ENCODE data around the gene APPBP2.
"Not testable (repeated sequence)": the region's sequence is repeated elsewhere in the genome, so short reads cannot be mapped to it uniquely, and the experiment has no call there.

Gene APPBP2

GRCh38 chr17:60525685-60526514 lies at the start of gene APPBP2:
Gene APPBP2 (minus strand): TSS chr17:60526242. CDS start chr17:60525931, 311 bp downstream.
- H3K36me3 Mint-ChIP-seq = peaks cover 2% of the 10 kb centered on the region
- no peaks in the 10 kb centered on the region for H3K9me3 Mint-ChIP-seq
- peak within 1 kb of the TSS; percentile 98 for H3K27ac Mint-ChIP-seq
- peaks cover 42% of the 10 kb centered on the region for H3K4me1 Mint-ChIP-seq
- peak; percentile 94 for ATAC-seq
- H3K27me3 Mint-ChIP-seq = no peaks in the 10 kb centered on the region
- H3K4me3 Mint-ChIP-seq = peak within 1 kb of the TSS; percentile 96

- H3K27ac Mint-ChIP-seq = no peak overlapping the region
- peaks cover 11% of the 10 kb centered on the region for H3K27me3 Mint-ChIP-seq
- H3K4me1 Mint-ChIP-seq = peaks cover 14% of the 10 kb centered on the region
- no peak for ATAC-seq
- H3K36me3 Mint-ChIP-seq = no peaks in the 10 kb centered on the region
- no peak overlapping the region for H3K4me3 Mint-ChIP-seq
- peaks cover 5% of the 10 kb centered on the region for H3K9me3 Mint-ChIP-seq
Measured at GRCh38 chr17:60573236-60574051, 47.4 kb upstream of the APPBP2 start.

- Mint-ChIP-seq H3K27ac (no peak overlapping the region), H3K27me3 (no peaks in the 10 kb centered on the region), H3K4me1 (peaks cover 8% of the 10 kb centered on the region), H3K36me3 (no peaks in the 10 kb centered on the region), H3K9me3 (no peaks in the 10 kb centered on the region), H3K4me3 (no peak overlapping the region)
- ATAC-seq = no peak
Measured at GRCh38 chr17:60565233-60565632, 39.2 kb upstream of the APPBP2 start.

GRCh38 chr17:60563743-60564142 lies 37.7 kb upstream of the APPBP2 start:
- no peak overlapping the region for H3K27ac Mint-ChIP-seq
- H3K4me1 Mint-ChIP-seq = no peaks in the 10 kb centered on the region
- peaks cover 5% of the 10 kb centered on the region for H3K36me3 Mint-ChIP-seq
- ATAC-seq = no peak
- no peaks in the 10 kb centered on the region for H3K27me3 Mint-ChIP-seq
- H3K9me3 Mint-ChIP-seq = peaks cover 4% of the 10 kb centered on the region
- H3K4me3 Mint-ChIP-seq = no peak overlapping the region

- Mint-ChIP-seq H3K9me3 (peaks cover 14% of the 10 kb centered on the region), H3K36me3 (peaks cover 18% of the 10 kb centered on the region), H3K27me3 (no peaks in the 10 kb centered on the region), H3K4me1 (no peaks in the 10 kb centered on the region), H3K4me3 (no peak overlapping the region), H3K27ac (no peak overlapping the region)
- ATAC-seq = no peak
Measured at GRCh38 chr17:60562421-60562820, 36.4 kb upstream of the APPBP2 start.

- Mint-ChIP-seq H3K4me3 (no peak overlapping the region), H3K27me3 (no peaks in the 10 kb centered on the region), H3K36me3 (peaks cover 26% of the 10 kb centered on the region), H3K4me1 (no peaks in the 10 kb centered on the region), H3K27ac (no peak overlapping the region), H3K9me3 (peaks cover 18% of the 10 kb centered on the region)
- no peak for ATAC-seq
Measured at GRCh38 chr17:60560860-60561257, 34.8 kb upstream of the APPBP2 start.

GRCh38 chr17:60559995-60560859 lies 34.2 kb upstream of the APPBP2 start:
- no peaks in the 10 kb centered on the region for H3K4me1 Mint-ChIP-seq
- H3K9me3 Mint-ChIP-seq = peaks cover 20% of the 10 kb centered on the region
- H3K27me3 Mint-ChIP-seq = no peaks in the 10 kb centered on the region
- H3K36me3 Mint-ChIP-seq = peaks cover 26% of the 10 kb centered on the region
- ATAC-seq = no peak
- no peak overlapping the region for H3K27ac Mint-ChIP-seq
- H3K4me3 Mint-ChIP-seq = no peak overlapping the region

- ATAC-seq = no peak
- H3K36me3 Mint-ChIP-seq = peaks cover 26% of the 10 kb centered on the region
- H3K27me3 Mint-ChIP-seq = no peaks in the 10 kb centered on the region
- H3K27ac Mint-ChIP-seq = no peak overlapping the region
- H3K4me3 Mint-ChIP-seq = no peak overlapping the region
- no peaks in the 10 kb centered on the region for H3K4me1 Mint-ChIP-seq
- peaks cover 20% of the 10 kb centered on the region for H3K9me3 Mint-ChIP-seq
Measured at GRCh38 chr17:60559659-60559994, 33.6 kb upstream of the APPBP2 start.

GRCh38 chr17:60557805-60558204 lies 31.8 kb upstream of the APPBP2 start:
- Mint-ChIP-seq H3K4me3 (no peak overlapping the region), H3K4me1 (no peaks in the 10 kb centered on the region), H3K9me3 (peaks cover 20% of the 10 kb centered on the region), H3K27me3 (no peaks in the 10 kb centered on the region), H3K36me3 (peaks cover 26% of the 10 kb centered on the region), H3K27ac (no peak overlapping the region)
- no peak for ATAC-seq

GRCh38 chr17:60555786-60556185 lies 29.7 kb upstream of the APPBP2 start:
- Mint-ChIP-seq H3K4me1 (no peaks in the 10 kb centered on the region), H3K9me3 (peaks cover 20% of the 10 kb centered on the region), H3K27me3 (no peaks in the 10 kb centered on the region), H3K4me3 (no peak overlapping the region), H3K27ac (no peak overlapping the region), H3K36me3 (peaks cover 26% of the 10 kb centered on the region)
- no peak for ATAC-seq

- H3K9me3 Mint-ChIP-seq = peaks cover 20% of the 10 kb centered on the region
- H3K4me1 Mint-ChIP-seq = no peaks in the 10 kb centered on the region
- H3K27ac Mint-ChIP-seq = no peak overlapping the region
- peaks cover 26% of the 10 kb centered on the region for H3K36me3 Mint-ChIP-seq
- no peaks in the 10 kb centered on the region for H3K27me3 Mint-ChIP-seq
- no peak overlapping the region for H3K4me3 Mint-ChIP-seq
- no peak for ATAC-seq
Measured at GRCh38 chr17:60554377-60554788, 28.3 kb upstream of the APPBP2 start.

GRCh38 chr17:60552255-60552654 lies 26.2 kb upstream of the APPBP2 start:
- H3K9me3 Mint-ChIP-seq, H3K4me3 Mint-ChIP-seq, ATAC-seq, H3K4me1 Mint-ChIP-seq, H3K27me3 Mint-ChIP-seq, H3K27ac Mint-ChIP-seq, H3K36me3 Mint-ChIP-seq: not testable (repeated sequence)

GRCh38 chr17:60548990-60549389 lies 22.9 kb upstream of the APPBP2 start:
- ATAC-seq = no peak
- no peaks in the 10 kb centered on the region for H3K9me3 Mint-ChIP-seq
- no peaks in the 10 kb centered on the region for H3K27me3 Mint-ChIP-seq
- no peaks in the 10 kb centered on the region for H3K36me3 Mint-ChIP-seq
- H3K4me3 Mint-ChIP-seq = no peak overlapping the region
- H3K4me1 Mint-ChIP-seq = no peaks in the 10 kb centered on the region
- H3K27ac Mint-ChIP-seq = no peak overlapping the region

GRCh38 chr17:60545465-60546191 lies 19.6 kb upstream of the APPBP2 start:
- H3K27ac Mint-ChIP-seq = no peak overlapping the region
- no peaks in the 10 kb centered on the region for H3K9me3 Mint-ChIP-seq

More at GRCh38 chr17:60545465-60546191, 19.6 kb upstream of the APPBP2 start:
- H3K4me3 Mint-ChIP-seq = no peak overlapping the region
- H3K4me1 Mint-ChIP-seq = no peaks in the 10 kb centered on the region
- no peaks in the 10 kb centered on the region for H3K27me3 Mint-ChIP-seq
- no peaks in the 10 kb centered on the region for H3K36me3 Mint-ChIP-seq
- ATAC-seq = no peak
